ENCODE data around the gene PDAP1. TPM values are rescaled to one million over a fixed set of nuclear protein-coding genes. Genes with fewer than 3 reads are reported as not detected.
"Not testable (repeated sequence)": the region's sequence is repeated elsewhere in the genome, so short reads cannot be mapped to it uniquely, and the experiment has no call there.

PDAP1 gene
- total and polyA plus RNA-seq, 2 donors from 2014 or later: 84.7 to 119 TPM

DNA sequence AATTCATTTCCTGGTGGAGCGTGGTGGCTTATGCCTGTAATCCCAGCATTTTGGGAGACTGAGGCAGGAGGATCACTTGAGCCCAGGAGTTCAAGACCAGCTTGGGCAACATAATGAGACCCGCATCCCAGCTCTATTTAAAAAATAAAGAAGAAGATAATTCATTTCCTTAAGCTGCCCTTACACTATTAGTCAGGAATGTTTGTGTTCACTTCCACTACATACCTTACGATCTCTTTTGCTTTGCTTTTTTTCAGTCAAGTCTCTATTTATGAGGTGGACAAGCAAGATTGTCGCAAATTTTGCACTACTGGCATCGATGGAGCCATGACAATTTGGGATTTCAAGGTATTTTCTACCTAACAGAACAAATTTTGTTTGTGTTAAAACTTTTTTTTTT is 45.1 kb downstream of the PDAP1 start:
- H3K4me1 ChIP-seq (ENCODE audit: control insufficient read depth in 2 of 3, insufficient read depth in 2 of 3, low read depth in 1 of 3, low read length in 3 of 3): no peaks in the 10 kb centered on the region
- intact Hi-C loops (cut with DNase I): no loop called here
- DNase-seq (no peak), FAIRE-seq (no peak)
- H3K36me3 ChIP-seq (ENCODE audit: control insufficient read depth in 2 of 3, insufficient read depth in 3 of 3, low read length in 3 of 3): peaks cover 0 to 22% (median 22%) of the 10 kb centered on the region in 3 donors
- no peak for TF ChIP-seq CTCF (IDR thresholded peaks at IDR 0.05; ENCODE audit: borderline replicate concordance, extremely low read depth, insufficient read depth)
- H3K4me3 ChIP-seq (ENCODE audit: low read length in 3 of 3): no peak overlapping the region
- H3K9ac ChIP-seq (ENCODE audit: low read length in 3 of 3): no peak overlapping the region
- no peak overlapping the region for H3K27ac ChIP-seq (ENCODE audit: low read depth in 2 of 2, low read length in 2 of 2)
- no peaks in the 10 kb centered on the region for H3K9me3 ChIP-seq (ENCODE audit: control insufficient read depth in 2 of 3, insufficient read depth in 1 of 3, low read length in 3 of 3)
- no peaks in the 10 kb centered on the region for H3K27me3 ChIP-seq (ENCODE audit: control insufficient read depth, insufficient read depth, low read length)

DNA sequence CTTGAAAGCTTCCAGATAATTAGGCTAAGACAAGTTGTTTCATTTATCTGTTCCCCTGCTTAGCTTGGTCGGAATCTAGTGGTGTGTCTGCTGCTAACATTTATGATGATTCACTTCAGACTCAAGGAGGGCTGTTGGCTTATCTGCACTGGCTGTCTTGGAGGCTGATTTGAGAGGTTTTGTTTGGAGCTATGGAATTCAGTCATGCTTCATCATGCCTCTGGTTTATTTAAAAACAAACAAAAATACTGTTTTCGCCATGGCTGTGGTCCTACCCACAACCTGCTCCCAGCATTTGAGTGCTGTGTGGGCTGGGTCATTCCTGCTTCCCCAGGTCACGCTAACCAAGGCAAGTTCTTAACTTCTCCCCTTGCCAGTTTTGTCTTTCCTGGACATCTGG is 45.6 kb downstream of the PDAP1 start:
- no peak overlapping the region for H3K4me3 ChIP-seq (ENCODE audit: low read length in 3 of 3)
- H3K9me3 ChIP-seq (ENCODE audit: control insufficient read depth in 2 of 3, insufficient read depth in 1 of 3, low read length in 3 of 3): no peaks in the 10 kb centered on the region
- no peaks in the 10 kb centered on the region for H3K27me3 ChIP-seq (ENCODE audit: control insufficient read depth, insufficient read depth, low read length)
- TF ChIP-seq CTCF (IDR thresholded peaks at IDR 0.05; ENCODE audit: borderline replicate concordance, extremely low read depth, insufficient read depth): no peak
- H3K36me3 ChIP-seq (ENCODE audit: control insufficient read depth in 2 of 3, insufficient read depth in 3 of 3, low read length in 3 of 3): peaks cover 0 to 27% (median 24%) of the 10 kb centered on the region in 3 donors
- DNase-seq (no peak), FAIRE-seq (no peak)
- H3K4me1 ChIP-seq (ENCODE audit: control insufficient read depth in 2 of 3, insufficient read depth in 2 of 3, low read depth in 1 of 3, low read length in 3 of 3): no peaks in the 10 kb centered on the region
- no peak overlapping the region for H3K27ac ChIP-seq (ENCODE audit: low read depth in 2 of 2, low read length in 2 of 2)
- intact Hi-C loops (cut with DNase I): no loop called here
- no peak overlapping the region for H3K9ac ChIP-seq (ENCODE audit: low read length in 3 of 3)

- DNase-seq (peak in 1 of 5 donors; percentile 46), FAIRE-seq (no peak)
- H3K9me3 ChIP-seq (ENCODE audit: control insufficient read depth in 2 of 3, insufficient read depth in 1 of 3, low read length in 3 of 3): no peaks in the 10 kb centered on the region
- no peaks in the 10 kb centered on the region for H3K4me1 ChIP-seq (ENCODE audit: control insufficient read depth in 2 of 3, insufficient read depth in 2 of 3, low read depth in 1 of 3, low read length in 3 of 3)
- no peak for TF ChIP-seq CTCF (IDR thresholded peaks at IDR 0.05; ENCODE audit: borderline replicate concordance, extremely low read depth, insufficient read depth)
- no peak overlapping the region for H3K27ac ChIP-seq (ENCODE audit: low read depth in 2 of 2, low read length in 2 of 2)
- peaks cover 3 to 30% (median 25%) of the 10 kb centered on the region in 3 donors for H3K36me3 ChIP-seq (ENCODE audit: control insufficient read depth in 2 of 3, insufficient read depth in 3 of 3, low read length in 3 of 3)
- H3K27me3 ChIP-seq (ENCODE audit: control insufficient read depth, insufficient read depth, low read length): no peaks in the 10 kb centered on the region
- no peak overlapping the region for H3K4me3 ChIP-seq (ENCODE audit: low read length in 3 of 3)
- intact Hi-C loops (cut with DNase I): no loop called here
- H3K9ac ChIP-seq (ENCODE audit: low read length in 3 of 3): no peak overlapping the region
Observed at GRCh38 chr7:99359465-99360154, 48.8 kb downstream of the PDAP1 start.

DNA sequence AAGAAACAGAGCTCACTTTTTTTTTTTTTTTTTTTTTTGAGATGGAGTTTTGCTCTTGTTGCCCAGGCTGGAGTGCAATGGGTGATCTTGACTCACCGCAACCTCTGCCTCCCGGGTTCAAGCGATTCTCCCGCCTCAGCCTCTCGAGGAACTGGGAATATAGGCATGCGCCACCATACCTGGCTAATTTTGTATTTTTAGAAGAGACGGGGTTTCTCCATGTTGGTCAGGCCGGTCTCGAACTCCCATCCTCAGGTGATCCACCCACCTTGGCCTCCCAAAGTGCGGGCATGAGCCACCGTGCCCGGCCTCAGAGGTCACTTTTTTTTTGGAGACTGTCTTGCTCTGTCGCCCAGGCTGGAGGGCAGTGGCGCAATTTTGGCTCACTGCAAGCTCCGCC is 49.9 kb downstream of the PDAP1 start:
- H3K27me3 ChIP-seq (ENCODE audit: control insufficient read depth, insufficient read depth, low read length); H3K4me1 ChIP-seq (ENCODE audit: control insufficient read depth in 2 of 3, insufficient read depth in 2 of 3, low read depth in 1 of 3, low read length in 3 of 3); H3K9me3 ChIP-seq (ENCODE audit: control insufficient read depth in 2 of 3, insufficient read depth in 1 of 3, low read length in 3 of 3); FAIRE-seq; DNase-seq; H3K4me3 ChIP-seq (ENCODE audit: low read length in 3 of 3); intact Hi-C loops (cut with DNase I); H3K27ac ChIP-seq (ENCODE audit: low read depth in 2 of 2, low read length in 2 of 2); H3K9ac ChIP-seq (ENCODE audit: low read length in 3 of 3): not testable (repeated sequence)
- peaks cover 3 to 35% (median 28%) of the 10 kb centered on the region in 3 donors for H3K36me3 ChIP-seq (ENCODE audit: control insufficient read depth in 2 of 3, insufficient read depth in 3 of 3, low read length in 3 of 3)

Data from kidney (tissue), 14 donors.